Glutamatergic neuron (in vitro differentiated cells): ENCODE measurements around the gene RPS16. TPM values are rescaled to one million over a fixed set of nuclear protein-coding genes. Genes with fewer than 3 reads are reported as not detected.
"Not testable (repeated sequence)": the region's sequence is repeated elsewhere in the genome, so short reads cannot be mapped to it uniquely, and the experiment has no call there.

Experiments
- DNase-seq: peaks from one replicate; pipeline ENCODE4 v3.0.0; 2022
- H3K27ac Mint-ChIP-seq: one replicate; pipeline ENCODE4 v1.8.0; 2020; ENCODE audit warnings: mild to moderate bottlenecking, mixed read lengths, inconsistent platforms; ENCODE audit not compliant: unreplicated experiment
- H3K27me3 Mint-ChIP-seq: one replicate; pipeline ENCODE4 v1.8.0; 2020; ENCODE audit warnings: mild to moderate bottlenecking, moderate library complexity, mixed read lengths, inconsistent platforms; ENCODE audit not compliant: unreplicated experiment
- H3K36me3 Mint-ChIP-seq: one replicate; pipeline ENCODE4 v1.8.0; 2020; ENCODE audit warnings: mild to moderate bottlenecking, mixed read lengths, inconsistent platforms; ENCODE audit not compliant: unreplicated experiment
- H3K4me1 Mint-ChIP-seq: one replicate; pipeline ENCODE4 v1.8.0; 2020; ENCODE audit warnings: mild to moderate bottlenecking, low read depth, mixed read lengths, inconsistent platforms; ENCODE audit not compliant: unreplicated experiment
- H3K4me3 Mint-ChIP-seq: one replicate; pipeline ENCODE4 v1.8.0; 2020; ENCODE audit warnings: mild to moderate bottlenecking, mixed read lengths, inconsistent platforms; ENCODE audit not compliant: unreplicated experiment
- H3K9me3 Mint-ChIP-seq: one replicate; pipeline ENCODE4 v1.8.0; 2020; ENCODE audit warnings: mild to moderate bottlenecking, moderate library complexity, mixed read lengths, inconsistent platforms; ENCODE audit not compliant: unreplicated experiment
- CTCF ChIP-seq: fragments of 200-600 bp; sonication (generic); IDR thresholded peaks from one replicate; pipeline ENCODE4 v1.5.0; 2021; ENCODE audit not compliant: partially characterized antibody, unreplicated experiment
- total RNA-seq: library from RNA; stranded (reverse); fragmentation: NEBNext Ultra II Directional; extraction: Animal tissue kit (Norgen Biotek cat#: 25700); gene quantifications from one replicate; pipeline ENCODE4 v1.2.1, GENCODE V29; 2021; ENCODE audit not compliant: unreplicated experiment

Gene RPS16
- total RNA-seq, 1 donor from 2014 or later, result 912 TPM

- TF ChIP-seq CTCF, result no peak
- peak; percentile 100 for DNase-seq
- Mint-ChIP-seq H3K9me3 (peaks cover 25% of the 10 kb centered on the region), H3K4me3 (peak within 1 kb of the TSS; percentile 98), H3K27ac (peak within 1 kb of the TSS; percentile 99), H3K27me3 (peaks cover 18% of the 10 kb centered on the region), H3K36me3 (peaks cover 4% of the 10 kb centered on the region), H3K4me1 (peaks cover 41% of the 10 kb centered on the region)
Measured at GRCh38 chr19:39480337-39481228, 44.8 kb upstream of the RPS16 start, which contains the start of gene TIMM50. TSS of gene TIMM50 (plus strand) at chr19:39480838. CDS start at chr19:39480854, 16 bp downstream.

- DNase-seq, result no peak
- Mint-ChIP-seq H3K4me1 (peaks cover 35% of the 10 kb centered on the region), H3K4me3 (peak overlapping the region; percentile 89), H3K27ac (peak overlapping the region; percentile 95), H3K36me3 (no peaks in the 10 kb centered on the region), H3K27me3 (peaks cover 18% of the 10 kb centered on the region), H3K9me3 (peaks cover 23% of the 10 kb centered on the region)
- no peak for TF ChIP-seq CTCF
Measured at GRCh38 chr19:39479916-39480315, 44.2 kb upstream of the RPS16 start.

- Mint-ChIP-seq H3K9me3 (peaks cover 23% of the 10 kb centered on the region), H3K4me1 (peaks cover 33% of the 10 kb centered on the region), H3K27me3 (peaks cover 18% of the 10 kb centered on the region), H3K27ac (peak overlapping the region; percentile 95), H3K4me3 (peak overlapping the region; percentile 89)
- not testable (repeated sequence) for H3K36me3 Mint-ChIP-seq, DNase-seq
Measured at GRCh38 chr19:39479319-39479801, 43.6 kb upstream of the RPS16 start.

GRCh38 chr19:39475748-39476147 is 40.0 kb upstream of the RPS16 start:
- H3K27me3 Mint-ChIP-seq, result peaks cover 4% of the 10 kb centered on the region
- H3K36me3 Mint-ChIP-seq, result no peaks in the 10 kb centered on the region
- no peak for DNase-seq
- peaks cover 11% of the 10 kb centered on the region for H3K4me1 Mint-ChIP-seq
- no peak for TF ChIP-seq CTCF
- no peak overlapping the region for H3K4me3 Mint-ChIP-seq
- H3K9me3 Mint-ChIP-seq, result peaks cover 10% of the 10 kb centered on the region
- no peak overlapping the region for H3K27ac Mint-ChIP-seq

GRCh38 chr19:39474139-39474620 is 38.4 kb upstream of the RPS16 start:
- Mint-ChIP-seq H3K9me3 (peaks cover 4% of the 10 kb centered on the region), H3K36me3 (no peaks in the 10 kb centered on the region), H3K27me3 (peaks cover 2% of the 10 kb centered on the region), H3K27ac (peak overlapping the region; percentile 38), H3K4me3 (no peak overlapping the region), H3K4me1 (no peaks in the 10 kb centered on the region)
- DNase-seq, result peak; percentile 90
- TF ChIP-seq CTCF, result peak; percentile 84
